Body of pancreas (tissue), 4 donors: Measurements from ENCODE around the gene MRPL3. TPM values are rescaled to one million over a fixed set of nuclear protein-coding genes. Genes with fewer than 3 reads are reported as not detected.

ENCODE experiments used
- ATAC-seq: fragments of 150-250 bp; one replicate; pipeline ENCODE4 v1.9.1; 2016
- DNase-seq, 4 donors: peaks; one replicate each; pipeline ENCODE4 v3.0.0-alpha.2; 2019
- H3K27ac ChIP-seq, 4 donors: fragments of 200-600 bp; sonication (generic); 1 replicate in 3 of 4; 2 replicates in 1 of 4; pipeline versions ENCODE4 v1.5.1 to v1.6.1; 2016 to 2019; ENCODE audit warnings: mild to moderate bottlenecking in 1 of 4, mixed read lengths in 1 of 4, moderate library complexity in 1 of 4
- H3K27me3 ChIP-seq, 2 donors: fragments of 200-600 bp; sonication (generic); one replicate each; pipeline ENCODE4 v1.6.0; 2016; ENCODE audit warnings: mild to moderate bottlenecking in 1 of 2
- H3K36me3 ChIP-seq, 2 donors: fragments of 200-600 bp; sonication (generic); replicated peaks in 1 of 2; 2 replicates each; pipeline ENCODE4 v1.5.1; 2016; ENCODE audit warnings: low read depth in 2 of 2; ENCODE audit not compliant: insufficient read depth in 1 of 2
- H3K4me1 ChIP-seq: fragments of 200-600 bp; sonication (generic); one replicate; pipeline ENCODE4 v1.6.0; 2016
- H3K4me3 ChIP-seq, 2 donors: fragments of 200-600 bp; sonication (generic); 1 replicate in 1 of 2; 2 replicates in 1 of 2; pipeline ENCODE4 v1.5.1; 2016 to 2019
- H3K9me3 ChIP-seq, 3 donors: fragments of 200-600 bp; sonication (generic); 1 replicate in 2 of 3; 2 replicates in 1 of 3; pipeline ENCODE4 v1.5.1; 2016
- POLR2A ChIP-seq, 3 donors: fragments of 450-650 bp; IDR thresholded peaks; one replicate each; pipeline ENCODE4 v1.6.1; 2016; ENCODE audit warnings: antibody characterized with exemption in 3 of 3, mild to moderate bottlenecking in 2 of 3
- WGBS, 2 donors: methylation state at CpG; one replicate each; pipeline ENCODE4 v1.1.5; 2017; 5-methylcytosine and 5-hydroxymethylcytosine counted together
- intact Hi-C: fragments of 100-400 bp; cut with DNase I; formaldehyde crosslinking; loops from one replicate; pipeline ENCODE4 v1.15.1; 2023
- total RNA-seq, 2 donors: library from RNA; depleted of rRNA; stranded (reverse); fragments of >200 nt; gene quantifications; one replicate each; pipeline ENCODE4 v1.1.0, GENCODE V29; 2016
- TF ChIP-seq, protein P1 (sequence below), 7 experiments: fragments of 450-650 bp in 4 of 7; fragments of 200-600 bp in 3 of 7; sonication (generic) in 3 of 7; IDR thresholded peaks; one replicate each; pipeline ENCODE4 v1.5.1; 2016 to 2019; ENCODE audit warnings: antibody characterized with exemption in 7 of 7

MRPL3 gene
- total RNA-seq, 2 donors from 2014 or later = 41.5 to 43.1 TPM

DNA sequence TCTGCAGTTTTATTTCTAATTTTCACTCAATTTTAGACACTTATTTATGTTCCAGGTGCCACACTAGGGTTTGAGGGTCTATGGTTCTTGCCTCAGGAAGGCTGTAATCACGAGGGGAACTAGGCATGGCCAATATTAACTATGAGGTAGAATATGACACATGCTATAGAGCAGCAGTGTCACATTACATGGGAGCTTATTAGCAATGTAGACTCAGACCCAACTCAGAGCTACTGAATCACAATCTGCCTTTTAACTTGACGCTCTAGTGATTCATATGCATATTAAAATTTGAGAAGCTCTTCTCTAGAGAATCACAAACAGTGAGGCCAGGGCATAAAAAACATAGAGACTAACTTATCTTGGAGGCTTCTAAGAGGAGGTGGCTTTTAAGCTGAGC, 32.8 kb upstream of the MRPL3 start:
- H3K4me1 ChIP-seq = no peaks in the 10 kb centered on the region
- no peaks in the 10 kb centered on the region for H3K9me3 ChIP-seq
- no peak overlapping the region for H3K4me3 ChIP-seq
- no peak overlapping the region for H3K27ac ChIP-seq
- H3K36me3 ChIP-seq = no peaks in the 10 kb centered on the region
- no peak for DNase-seq
- intact Hi-C loops = no loop called here
- no peak for ATAC-seq
- WGBS, 2 donors = 56 to 64% methylated on average over 2 of the region's 2 CpGs
- TF ChIP-seq POLR2A (IDR thresholded peaks at IDR 0.05) = no peak
- TF ChIP-seq, protein P1, sequence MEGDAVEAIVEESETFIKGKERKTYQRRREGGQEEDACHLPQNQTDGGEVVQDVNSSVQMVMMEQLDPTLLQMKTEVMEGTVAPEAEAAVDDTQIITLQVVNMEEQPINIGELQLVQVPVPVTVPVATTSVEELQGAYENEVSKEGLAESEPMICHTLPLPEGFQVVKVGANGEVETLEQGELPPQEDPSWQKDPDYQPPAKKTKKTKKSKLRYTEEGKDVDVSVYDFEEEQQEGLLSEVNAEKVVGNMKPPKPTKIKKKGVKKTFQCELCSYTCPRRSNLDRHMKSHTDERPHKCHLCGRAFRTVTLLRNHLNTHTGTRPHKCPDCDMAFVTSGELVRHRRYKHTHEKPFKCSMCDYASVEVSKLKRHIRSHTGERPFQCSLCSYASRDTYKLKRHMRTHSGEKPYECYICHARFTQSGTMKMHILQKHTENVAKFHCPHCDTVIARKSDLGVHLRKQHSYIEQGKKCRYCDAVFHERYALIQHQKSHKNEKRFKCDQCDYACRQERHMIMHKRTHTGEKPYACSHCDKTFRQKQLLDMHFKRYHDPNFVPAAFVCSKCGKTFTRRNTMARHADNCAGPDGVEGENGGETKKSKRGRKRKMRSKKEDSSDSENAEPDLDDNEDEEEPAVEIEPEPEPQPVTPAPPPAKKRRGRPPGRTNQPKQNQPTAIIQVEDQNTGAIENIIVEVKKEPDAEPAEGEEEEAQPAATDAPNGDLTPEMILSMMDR (IDR thresholded peaks at IDR 0.05) = no peak
- H3K27me3 ChIP-seq = no peaks in the 10 kb centered on the region

DNA sequence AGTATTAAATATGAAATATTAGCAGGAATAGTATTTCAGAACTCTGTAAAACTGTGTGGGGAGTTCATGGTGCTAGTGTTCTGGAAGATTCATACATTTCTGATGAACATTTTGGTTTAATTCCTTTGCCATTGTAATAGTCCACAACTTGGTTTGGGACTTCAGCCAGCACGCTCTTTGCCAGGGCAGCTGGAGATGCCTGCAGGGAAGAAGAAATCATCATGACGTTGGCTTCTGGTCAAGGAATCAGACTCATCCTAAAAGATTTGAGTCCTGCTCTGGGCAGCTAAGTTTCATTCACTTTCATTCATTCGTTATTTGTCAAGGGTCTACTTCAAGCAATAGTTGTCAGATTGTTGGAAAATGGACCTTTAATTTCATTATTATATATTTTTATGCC, 32.4 kb upstream of the MRPL3 start:
- no peak for TF ChIP-seq POLR2A (IDR thresholded peaks at IDR 0.05)
- TF ChIP-seq, protein P1 (IDR thresholded peaks at IDR 0.05) = no peak
- 83 to 84% methylated on average over 3 of the region's 3 CpGs for WGBS, 2 donors
- no peaks in the 10 kb centered on the region for H3K9me3 ChIP-seq
- H3K27ac ChIP-seq = no peak overlapping the region
- intact Hi-C loops = no loop called here
- ATAC-seq (no peak), DNase-seq (no peak)
- no peaks in the 10 kb centered on the region for H3K27me3 ChIP-seq
- H3K4me3 ChIP-seq = no peak overlapping the region
- no peaks in the 10 kb centered on the region for H3K4me1 ChIP-seq
- H3K36me3 ChIP-seq = no peaks in the 10 kb centered on the region

- no peak overlapping the region for H3K4me3 ChIP-seq
- H3K27me3 ChIP-seq = no peaks in the 10 kb centered on the region
- no peaks in the 10 kb centered on the region for H3K9me3 ChIP-seq
- DNase-seq (no peak), ATAC-seq (no peak)
- no peak for TF ChIP-seq POLR2A (IDR thresholded peaks at IDR 0.05)
- TF ChIP-seq, protein P1 (IDR thresholded peaks at IDR 0.05) = no peak
- no peaks in the 10 kb centered on the region for H3K4me1 ChIP-seq
- no peaks in the 10 kb centered on the region for H3K36me3 ChIP-seq
- no peak overlapping the region for H3K27ac ChIP-seq
- intact Hi-C loops = no loop called here
These were observed 29.9 kb upstream of the MRPL3 start for GRCh38 chr3:131532645-131533044.

- Histone ChIP-seq H3K9me3 (no peaks in the 10 kb centered on the region), H3K36me3 (no peaks in the 10 kb centered on the region), H3K4me3 (no peak overlapping the region), H3K4me1 (no peaks in the 10 kb centered on the region), H3K27me3 (peaks cover 0 to 3% of the 10 kb centered on the region in 2 donors), H3K27ac (no peak overlapping the region)
- no peak for ATAC-seq
- DNase-seq = no peak
- intact Hi-C loops = no loop called here
- TF ChIP-seq POLR2A (IDR thresholded peaks at IDR 0.05) = no peak
- TF ChIP-seq, protein P1 (IDR thresholded peaks at IDR 0.05) = no peak
- WGBS, 2 donors = 58 to 63% methylated on average over 1 of the region's 1 CpG
These were observed 28.1 kb upstream of the MRPL3 start for GRCh38 chr3:131530843-131531242.

GRCh38 chr3:131530388-131530787, 27.6 kb upstream of the MRPL3 start:
- H3K27me3 ChIP-seq = peaks cover 0 to 3% of the 10 kb centered on the region in 2 donors
- WGBS, 2 donors = 72 to 78% methylated on average over 1 of the region's 1 CpG
- no peak for DNase-seq

More at GRCh38 chr3:131530388-131530787, 27.6 kb upstream of the MRPL3 start:
- no peaks in the 10 kb centered on the region for H3K36me3 ChIP-seq
- no peaks in the 10 kb centered on the region for H3K4me1 ChIP-seq
- H3K9me3 ChIP-seq = no peaks in the 10 kb centered on the region
- intact Hi-C loops = no loop called here
- TF ChIP-seq POLR2A (IDR thresholded peaks at IDR 0.05) = no peak
- TF ChIP-seq, protein P1 (IDR thresholded peaks at IDR 0.05) = no peak
- no peak overlapping the region for H3K4me3 ChIP-seq
- H3K27ac ChIP-seq = no peak overlapping the region
- no peak for ATAC-seq
